Measurements from ENCODE around the gene NRBF2.

- TF ChIP-seq CTCF (conservative IDR thresholded peaks at IDR 0.05) (no peak; the same call in 1 of the 2 replicates), EZH2 (IDR thresholded peaks at IDR 0.05; ENCODE audit: low read depth) (no peak)
Measured at GRCh38 chr10:63133056-63133820, at the start of gene NRBF2.
